ENCODE measurements around the gene PMAIP1. TPM values are rescaled to one million over a fixed set of nuclear protein-coding genes. Genes with fewer than 3 reads are reported as not detected.
"Not testable (repeated sequence)": the region's sequence is repeated elsewhere in the genome, so short reads cannot be mapped to it uniquely, and the experiment has no call there.

The PMAIP1 gene
- 47.8 and 57.9 TPM in 2 replicates for total RNA-seq (2014; rRNA removed; shearing (Covaris generic))

DNA sequence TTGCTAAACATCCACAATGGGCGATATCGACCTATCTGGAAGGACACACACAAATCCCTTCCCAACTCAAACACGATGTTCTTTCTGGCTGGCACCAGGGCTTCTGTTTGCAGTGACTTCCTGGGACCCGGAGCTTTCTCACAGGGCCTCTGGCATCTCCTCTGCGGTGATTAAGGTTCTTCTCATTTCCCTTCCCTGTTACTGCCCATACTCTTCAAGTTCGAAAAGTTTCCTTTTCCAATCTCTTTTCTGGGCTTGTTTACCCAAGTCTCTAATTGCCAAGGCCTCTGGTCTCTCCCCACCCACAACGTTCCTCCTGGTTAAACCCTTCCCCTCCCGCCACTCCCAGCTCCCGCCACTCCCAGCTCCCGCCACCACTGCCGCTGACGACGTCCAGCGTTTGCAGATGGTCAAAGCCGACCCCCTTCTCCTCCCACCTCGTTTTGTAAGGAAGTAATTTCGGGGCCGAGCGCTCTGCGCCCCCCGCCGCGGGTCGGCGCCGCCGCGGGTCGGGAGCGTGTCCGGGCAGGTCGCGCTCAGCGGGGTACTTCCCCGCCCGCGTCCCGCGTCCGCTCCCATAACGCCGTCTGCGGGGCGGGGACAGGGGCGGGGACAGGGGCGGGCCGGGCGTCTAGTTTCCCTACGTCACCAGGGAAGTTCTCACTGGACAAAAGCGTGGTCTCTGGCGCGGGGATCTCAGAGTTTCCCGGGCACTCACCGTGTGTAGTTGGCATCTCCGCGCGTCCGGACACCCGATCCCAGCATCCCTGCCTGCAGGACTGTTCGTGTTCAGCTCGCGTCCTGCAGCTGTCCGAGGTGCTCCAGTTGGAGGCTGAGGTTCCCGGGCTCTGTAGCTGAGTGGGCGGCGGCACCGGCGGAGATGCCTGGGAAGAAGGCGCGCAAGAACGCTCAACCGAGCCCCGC, at the start of gene PMAIP1:
PMAIP1 (plus strand) TSS at position 699 of the 924 bp plus-strand sequence; CDS start at position 881, 182 bp downstream.
- peak; percentile 91 for DNase-seq (ENCODE audit: low read depth)

- no peak for DNase-seq (ENCODE audit: low read depth)
Measured at GRCh38 chr18:59851784-59852399, 47.9 kb upstream of the PMAIP1 start.

DNA sequence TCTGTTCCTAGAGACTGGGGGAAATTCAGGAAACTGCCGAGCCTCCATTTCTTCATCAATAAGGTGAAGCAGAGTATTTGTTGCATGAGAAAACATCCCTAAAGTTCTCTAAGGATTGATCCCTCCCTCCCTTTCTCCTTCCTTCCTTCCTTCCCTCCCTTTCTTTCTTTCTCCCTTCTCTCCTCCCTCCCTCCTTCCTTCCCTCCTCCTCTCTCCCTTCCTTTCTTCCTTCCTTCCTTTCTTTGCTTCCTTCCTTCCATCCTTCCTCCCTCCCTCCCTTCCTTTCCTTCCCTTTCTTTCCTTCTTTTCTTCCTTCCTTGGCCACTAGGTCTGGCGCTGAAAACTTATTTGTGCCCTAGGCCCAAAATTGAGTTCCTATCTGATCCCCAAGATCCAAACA, 47.2 kb upstream of the PMAIP1 start:
- DNase-seq (ENCODE audit: low read depth), result no peak

DNA sequence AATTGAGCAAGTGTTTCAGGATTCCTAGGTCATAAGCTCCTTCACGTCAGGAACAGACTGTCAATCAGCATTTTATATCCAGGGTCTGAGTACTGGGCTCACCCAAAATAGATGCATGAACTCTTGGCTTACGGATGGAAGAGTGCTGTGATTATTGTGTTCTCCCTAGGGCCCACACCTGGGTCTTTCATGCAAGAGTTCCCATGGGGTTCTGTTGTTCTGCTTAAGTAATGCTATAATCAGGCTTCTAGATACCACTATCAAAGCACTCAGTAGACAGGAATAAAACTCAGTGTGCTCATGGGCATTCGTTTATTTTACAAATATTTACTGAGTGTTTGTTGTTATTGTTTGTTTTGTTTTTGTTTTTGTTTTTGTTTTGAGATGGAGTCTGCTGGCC, 46.4 kb upstream of the PMAIP1 start:
- DNase-seq (ENCODE audit: low read depth), result no peak

DNA sequence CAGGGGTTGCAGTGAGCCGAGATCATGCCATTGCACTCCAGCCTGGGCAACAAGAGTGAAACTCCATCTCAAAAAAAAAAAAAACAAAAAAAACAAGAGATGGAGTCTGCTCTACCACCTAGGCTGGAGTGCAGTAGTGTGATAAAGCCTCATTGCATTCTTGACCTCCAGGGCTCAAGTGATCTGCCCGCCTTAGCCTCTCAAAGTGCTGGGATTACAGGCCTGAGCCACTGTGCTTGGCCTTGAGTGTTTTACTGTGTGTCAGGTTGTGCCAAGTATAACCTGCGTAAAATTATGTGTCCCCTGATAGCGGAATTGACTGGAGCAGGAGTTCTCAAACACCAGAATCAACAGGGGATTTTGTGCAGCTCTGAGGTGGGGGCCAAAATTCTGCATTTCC, 45.8 kb upstream of the PMAIP1 start:
- DNase-seq (ENCODE audit: low read depth), result not testable (repeated sequence)

DNA sequence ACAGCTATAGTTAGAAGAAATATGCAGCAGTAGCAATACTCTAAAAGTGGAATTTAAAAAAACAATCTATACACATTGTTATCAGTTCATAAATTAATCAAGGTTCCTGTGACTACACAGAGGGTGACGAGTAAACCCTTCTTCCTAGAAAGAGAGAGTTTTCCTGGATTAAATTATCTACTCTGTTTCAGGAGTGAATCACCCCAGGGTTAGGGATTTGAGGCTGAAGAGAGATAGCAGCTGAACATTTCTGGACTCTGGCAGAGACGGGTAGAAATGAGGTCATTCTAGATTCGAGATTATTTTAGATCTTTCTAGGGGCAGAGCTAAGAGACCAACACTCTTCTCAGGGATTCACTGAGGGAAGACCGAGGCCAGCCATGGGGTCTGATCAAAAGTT, 38.8 kb upstream of the PMAIP1 start:
- no peak for DNase-seq (ENCODE audit: low read depth)

DNA sequence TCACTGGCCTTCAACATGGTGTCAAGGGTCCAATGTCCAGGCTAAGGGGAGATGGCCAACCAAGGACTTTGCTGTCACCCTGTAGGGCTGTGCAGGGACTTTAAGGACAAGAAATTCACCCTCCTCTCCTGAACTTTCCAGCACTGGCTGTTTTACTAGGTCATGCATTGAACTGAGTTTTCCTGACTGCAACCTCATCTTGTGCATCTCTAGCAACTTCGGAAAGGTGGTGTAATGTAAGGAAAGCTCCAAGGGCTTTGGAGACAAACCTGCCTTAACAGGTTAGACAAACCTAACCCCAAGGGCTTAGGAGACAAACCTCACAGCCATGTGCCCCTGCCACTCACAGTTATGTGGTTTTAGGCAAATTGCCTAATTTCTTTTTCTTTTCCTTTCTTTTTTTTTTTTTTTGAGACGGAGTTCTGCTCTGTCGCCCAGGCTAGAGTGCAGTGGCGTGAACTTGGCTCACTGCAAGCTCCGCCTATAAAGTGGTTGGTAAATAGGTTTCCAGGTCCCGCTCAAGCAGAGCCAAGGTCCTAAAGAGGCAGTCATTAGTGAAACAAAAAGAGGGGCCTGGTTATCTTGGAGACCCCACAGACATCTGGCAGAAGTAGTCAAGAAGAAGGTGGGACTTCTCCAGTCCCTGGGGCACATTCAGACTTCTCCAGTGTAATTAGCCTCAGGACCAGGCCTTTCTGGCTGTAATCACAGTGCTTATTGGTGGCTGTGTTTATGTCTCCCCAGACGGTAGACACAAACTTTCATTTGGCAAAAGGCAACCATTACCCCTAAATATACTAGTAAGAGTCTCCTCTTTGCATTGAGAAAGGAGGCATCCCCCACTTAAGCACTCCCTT, 37.6 kb upstream of the PMAIP1 start:
- no peak for DNase-seq (ENCODE audit: low read depth)

DNA sequence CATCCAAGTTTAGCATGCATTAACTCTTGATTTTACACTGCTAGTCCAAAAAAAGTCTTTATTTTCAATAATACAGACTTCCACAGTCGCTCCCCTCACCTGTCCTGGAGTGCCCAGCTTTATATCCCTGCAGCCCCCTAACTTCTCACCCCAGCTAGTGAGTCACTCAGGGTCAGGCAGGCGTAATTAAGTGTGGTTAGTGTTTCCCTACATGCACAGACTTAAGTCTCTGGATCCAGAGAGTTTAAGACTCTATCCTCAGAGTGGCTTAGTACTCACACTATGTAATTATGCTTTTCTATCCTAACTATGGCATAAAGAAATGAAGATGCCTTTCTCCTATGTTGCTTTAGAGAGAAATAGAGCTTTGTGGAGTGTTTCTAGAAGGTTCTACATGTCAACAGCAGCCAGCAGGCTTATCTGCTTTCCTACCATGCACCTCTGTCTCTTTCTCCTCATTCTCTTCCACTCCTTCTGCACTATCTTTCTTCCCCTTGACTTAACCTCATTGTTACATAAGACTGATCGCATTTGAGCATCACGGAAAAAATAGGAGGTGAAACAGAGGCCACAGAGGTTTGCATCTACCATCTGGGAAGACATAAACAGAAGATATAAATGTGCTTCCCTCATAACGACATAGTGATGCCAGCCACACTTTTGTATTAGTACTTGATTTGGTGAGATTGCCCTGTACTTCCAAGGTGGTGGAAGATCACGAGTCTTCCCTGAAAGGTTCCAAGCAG, 34.4 kb upstream of the PMAIP1 start:
- DNase-seq (ENCODE audit: low read depth), result no peak

DNA sequence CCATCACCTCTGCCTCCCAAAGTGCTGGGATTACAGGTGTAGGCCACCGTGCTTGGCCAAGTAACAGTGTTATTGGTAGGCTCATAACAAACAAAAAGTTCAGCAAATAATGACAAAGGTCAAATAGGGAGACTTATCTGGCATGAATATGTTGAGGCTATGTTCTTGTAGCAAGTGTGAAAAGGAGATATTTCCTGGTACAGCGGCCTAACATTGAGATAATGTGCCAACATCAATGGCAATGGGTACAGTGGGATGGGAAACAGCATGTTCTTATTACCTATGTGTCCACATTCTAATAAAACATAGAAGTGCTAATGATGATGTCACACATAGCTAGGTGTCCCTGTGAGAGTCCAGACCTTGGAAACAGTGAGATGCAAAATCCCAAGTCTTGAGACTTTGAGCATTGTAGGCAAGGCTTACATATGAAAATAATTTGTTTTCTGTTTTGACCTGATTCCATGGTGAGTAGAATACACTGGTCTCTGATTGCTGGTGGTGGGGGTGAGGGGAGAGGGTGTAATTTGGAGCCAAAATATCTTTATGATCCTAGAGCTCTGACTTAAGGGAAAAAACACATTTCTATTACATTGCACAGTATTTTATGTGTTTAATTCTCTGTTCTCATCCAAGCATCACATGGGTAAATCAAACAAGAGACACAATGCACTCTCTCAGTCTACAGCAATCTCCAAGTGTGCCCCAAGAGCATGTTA, 33.1 kb upstream of the PMAIP1 start:
- no peak for DNase-seq (ENCODE audit: low read depth)

DNA sequence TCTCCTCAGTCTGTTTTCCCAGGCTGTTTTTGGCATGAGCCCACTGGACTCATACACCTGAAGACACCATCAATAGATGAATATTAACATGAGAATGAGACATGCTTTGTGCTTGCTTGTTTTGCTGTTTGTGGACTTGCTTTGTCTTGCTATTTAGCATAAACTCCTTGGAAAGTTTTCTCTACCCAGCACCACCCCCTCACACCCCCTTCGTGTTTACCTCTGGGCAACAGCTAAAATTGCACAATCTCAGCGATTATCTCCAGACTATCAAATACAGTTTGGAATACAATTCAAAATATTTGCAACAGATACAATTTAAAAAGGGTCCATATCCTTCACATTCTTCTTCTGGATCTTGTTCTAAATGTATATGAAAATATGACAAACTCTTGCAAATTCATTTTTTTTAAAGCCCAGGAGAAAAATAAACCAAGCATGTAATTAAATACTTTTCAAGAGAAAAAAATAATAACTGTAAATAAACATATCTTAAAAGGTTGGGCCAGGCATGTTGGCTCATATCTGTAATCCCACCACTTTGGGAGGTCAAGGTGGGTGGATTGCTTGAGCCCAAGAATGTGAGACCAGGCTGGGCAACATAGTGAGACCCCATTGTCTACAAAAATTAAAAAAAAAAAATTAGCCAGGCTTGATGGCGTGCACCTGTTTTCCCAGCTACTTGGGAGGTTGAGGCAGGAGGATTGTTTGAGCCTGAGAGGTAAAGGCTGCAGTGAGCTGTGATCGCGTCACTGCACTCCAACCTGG, 32.3 kb upstream of the PMAIP1 start:
- no peak for DNase-seq (ENCODE audit: low read depth)

DNA sequence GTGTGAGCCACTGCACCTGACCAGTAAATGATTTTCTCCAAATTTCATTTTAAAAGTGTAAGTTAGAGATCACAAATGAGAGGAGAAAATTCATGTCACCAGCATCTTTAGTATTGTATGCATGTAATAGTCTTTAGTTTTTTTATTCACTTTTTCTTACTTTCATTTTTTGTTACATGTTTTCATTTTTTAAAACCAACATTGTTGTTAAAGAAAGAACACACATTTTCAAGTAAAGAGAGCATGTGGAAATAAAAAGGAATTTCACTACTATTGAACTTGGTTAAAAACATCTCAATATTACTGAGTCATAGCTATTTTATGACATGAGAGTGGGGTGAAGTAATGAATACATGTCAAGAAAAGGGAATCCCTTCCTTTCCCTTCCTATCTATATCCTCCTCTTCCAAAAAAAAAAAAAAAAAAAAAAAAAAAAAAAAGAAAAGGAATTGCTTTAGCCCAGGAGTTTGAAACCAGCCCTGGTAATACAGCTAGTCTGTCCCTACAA, 29.1 kb upstream of the PMAIP1 start:
- no peak for DNase-seq (ENCODE audit: low read depth)

GRCh38 chr18:59871711-59872362, 28.0 kb upstream of the PMAIP1 start:
- no peak for DNase-seq (ENCODE audit: low read depth)

DNA sequence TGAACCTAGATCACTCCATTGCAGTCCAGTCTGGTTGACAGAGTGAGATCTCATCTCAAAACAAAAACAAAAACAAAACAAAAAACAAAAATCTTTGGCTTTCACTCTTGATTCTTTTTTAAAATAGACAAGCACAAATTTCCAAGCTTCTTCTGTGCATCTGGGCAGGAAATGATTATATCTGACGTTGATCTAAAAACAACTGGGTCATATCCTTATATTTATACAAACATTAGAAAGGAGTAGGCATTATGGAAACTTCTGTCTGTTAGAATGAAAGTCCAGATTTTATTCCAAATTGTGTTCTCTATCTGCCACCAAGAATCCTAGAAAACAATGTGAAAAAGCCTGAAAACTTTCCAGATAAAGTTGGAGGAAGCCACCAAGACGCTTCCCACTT, 26.2 kb upstream of the PMAIP1 start:
- DNase-seq (ENCODE audit: low read depth), result no peak

DNA sequence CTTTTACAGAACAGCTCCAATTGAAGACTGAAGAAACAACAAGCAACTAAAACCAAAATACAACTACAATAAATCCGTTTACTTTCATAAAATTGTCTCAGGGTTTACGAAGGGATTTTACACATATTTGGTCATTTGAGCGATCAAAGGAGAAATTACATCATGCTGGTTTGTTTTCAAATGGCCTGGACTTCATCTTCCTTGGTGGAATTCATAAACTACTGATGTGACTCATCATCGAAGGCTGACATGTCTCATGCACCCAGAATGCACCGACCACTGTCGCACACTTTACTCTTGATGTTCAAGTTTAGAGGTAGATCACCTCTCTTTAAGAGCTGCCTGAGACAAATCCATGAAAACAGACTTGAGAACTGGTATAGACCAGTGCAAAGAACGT, 25.6 kb upstream of the PMAIP1 start:
- DNase-seq (ENCODE audit: low read depth), result peak; percentile 83

GRCh38 chr18:59876310-59876626, 23.5 kb upstream of the PMAIP1 start:
- no peak for DNase-seq (ENCODE audit: low read depth)

DNA sequence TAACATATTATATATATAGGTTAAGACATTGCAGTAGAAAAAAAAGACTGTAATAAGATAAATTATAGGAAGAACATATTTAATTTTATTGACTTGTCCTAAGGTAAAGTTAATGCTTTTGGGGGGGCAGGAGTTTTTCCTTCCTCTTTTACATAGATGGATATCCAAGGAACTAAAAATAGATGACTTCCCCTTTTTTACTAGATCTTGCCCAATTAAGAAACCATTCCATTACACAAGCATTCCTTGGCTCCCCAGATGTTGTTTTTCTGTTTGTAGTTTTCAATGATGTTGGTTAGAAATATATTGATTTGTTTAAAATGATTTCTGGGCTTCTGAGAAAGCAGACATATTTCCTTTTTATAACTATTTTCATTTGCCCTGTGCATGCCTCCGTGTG, 22.4 kb upstream of the PMAIP1 start:
- DNase-seq (ENCODE audit: low read depth), result no peak

DNA sequence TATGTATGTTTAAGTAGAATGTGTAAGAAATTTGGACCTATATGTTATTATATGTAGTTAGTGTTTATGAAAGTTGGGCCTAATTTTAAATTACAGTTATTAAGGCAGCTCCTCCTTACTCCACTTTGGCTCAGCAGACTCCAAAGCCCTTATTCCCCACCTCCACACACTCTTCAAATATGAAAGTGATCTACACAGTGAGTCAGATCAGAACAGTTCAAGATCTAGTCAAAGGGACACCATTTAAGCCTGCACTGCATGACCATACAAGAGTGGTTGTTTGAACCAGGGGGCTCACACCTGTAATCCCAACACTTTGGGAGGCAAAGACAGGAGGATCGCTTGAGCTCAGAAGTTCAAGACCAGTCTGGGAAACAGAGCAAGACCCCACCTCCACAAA, 21.2 kb upstream of the PMAIP1 start:
- no peak for DNase-seq (ENCODE audit: low read depth)

- peak; percentile 59 for DNase-seq (ENCODE audit: low read depth)
Measured at GRCh38 chr18:59881728-59882656, 17.8 kb upstream of the PMAIP1 start.

Data from Daoy (cell line).